ENCODE data around the gene CDKN2B. TPM values are rescaled to one million over a fixed set of nuclear protein-coding genes. Genes with fewer than 3 reads are reported as not detected.

The CDKN2B gene
- total RNA-seq, 2 donors from 2014 or later: 4.5 to 11.4 TPM

DNA sequence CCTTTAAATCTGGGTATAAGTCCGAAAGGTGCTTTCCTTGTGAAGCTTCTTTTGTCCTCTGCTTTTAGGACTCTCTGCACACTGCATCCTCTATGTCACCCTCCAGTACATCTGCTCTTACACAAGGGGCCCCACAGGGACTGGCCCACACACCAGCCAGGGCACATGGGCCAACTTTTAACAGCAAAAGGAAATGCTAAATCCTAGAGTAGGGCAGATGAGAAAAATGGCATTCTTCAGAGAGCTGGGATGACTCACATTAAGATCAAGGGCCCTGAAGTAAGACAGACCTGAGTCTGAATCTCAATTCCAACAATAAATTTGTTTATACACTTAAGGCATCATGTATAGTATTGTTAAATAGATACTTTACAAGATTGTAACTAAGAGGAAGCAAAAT is 40.3 kb upstream of the CDKN2B start:
- Histone ChIP-seq H3K4me3 (ENCODE audit: low read length) (no peak overlapping the region), H3K27ac (ENCODE audit: low read depth, low read length) (no peak overlapping the region), H3K9me3 (ENCODE audit: control insufficient read depth, low read length) (no peaks in the 10 kb centered on the region), H3K9ac (ENCODE audit: extremely low read depth, low read length, poor library complexity, severe bottlenecking) (no peak overlapping the region), H3K27me3 (ENCODE audit: control insufficient read depth, insufficient read depth, low read length, poor library complexity, severe bottlenecking) (no peaks in the 10 kb centered on the region), H3K4me1 (ENCODE audit: control insufficient read depth, insufficient read depth, low read length) (peaks cover 2% of the 10 kb centered on the region), H3K36me3 (ENCODE audit: control insufficient read depth, insufficient read depth, low read length) (no peaks in the 10 kb centered on the region)
- H3K27me3 Mint-ChIP-seq (ENCODE audit: insufficient read depth): peaks cover 5% of the 10 kb centered on the region
- H3K36me3 Mint-ChIP-seq (ENCODE audit: low read depth): no peaks in the 10 kb centered on the region
- no peak overlapping the region for H3K27ac Mint-ChIP-seq
- no peaks in the 10 kb centered on the region for H3K9me3 Mint-ChIP-seq
- H3K4me1 Mint-ChIP-seq: peaks cover 22% of the 10 kb centered on the region
- no peak for DNase-seq
- no peak overlapping the region for H3K4me3 Mint-ChIP-seq
- WGBS, 2 experiments (ENCODE audit: insufficient coverage in 1 of 2, insufficient read length in 1 of 2): 91 to 100% methylated on average over 1 of the region's 1 CpG
- TF ChIP-seq, protein P1, sequence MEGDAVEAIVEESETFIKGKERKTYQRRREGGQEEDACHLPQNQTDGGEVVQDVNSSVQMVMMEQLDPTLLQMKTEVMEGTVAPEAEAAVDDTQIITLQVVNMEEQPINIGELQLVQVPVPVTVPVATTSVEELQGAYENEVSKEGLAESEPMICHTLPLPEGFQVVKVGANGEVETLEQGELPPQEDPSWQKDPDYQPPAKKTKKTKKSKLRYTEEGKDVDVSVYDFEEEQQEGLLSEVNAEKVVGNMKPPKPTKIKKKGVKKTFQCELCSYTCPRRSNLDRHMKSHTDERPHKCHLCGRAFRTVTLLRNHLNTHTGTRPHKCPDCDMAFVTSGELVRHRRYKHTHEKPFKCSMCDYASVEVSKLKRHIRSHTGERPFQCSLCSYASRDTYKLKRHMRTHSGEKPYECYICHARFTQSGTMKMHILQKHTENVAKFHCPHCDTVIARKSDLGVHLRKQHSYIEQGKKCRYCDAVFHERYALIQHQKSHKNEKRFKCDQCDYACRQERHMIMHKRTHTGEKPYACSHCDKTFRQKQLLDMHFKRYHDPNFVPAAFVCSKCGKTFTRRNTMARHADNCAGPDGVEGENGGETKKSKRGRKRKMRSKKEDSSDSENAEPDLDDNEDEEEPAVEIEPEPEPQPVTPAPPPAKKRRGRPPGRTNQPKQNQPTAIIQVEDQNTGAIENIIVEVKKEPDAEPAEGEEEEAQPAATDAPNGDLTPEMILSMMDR (conservative IDR thresholded peaks at IDR 0.05): no peak

GRCh38 chr9:22047596-22047995 is 38.5 kb upstream of the CDKN2B start:
- Histone ChIP-seq H3K4me3 (ENCODE audit: low read length) (no peak overlapping the region), H3K27me3 (ENCODE audit: control insufficient read depth, insufficient read depth, low read length, poor library complexity, severe bottlenecking) (no peaks in the 10 kb centered on the region), H3K9ac (ENCODE audit: extremely low read depth, low read length, poor library complexity, severe bottlenecking) (no peak overlapping the region), H3K27ac (ENCODE audit: low read depth, low read length) (no peak overlapping the region), H3K9me3 (ENCODE audit: control insufficient read depth, low read length) (no peaks in the 10 kb centered on the region), H3K36me3 (ENCODE audit: control insufficient read depth, insufficient read depth, low read length) (no peaks in the 10 kb centered on the region), H3K4me1 (ENCODE audit: control insufficient read depth, insufficient read depth, low read length) (no peaks in the 10 kb centered on the region)
- no peak for DNase-seq
- H3K9me3 Mint-ChIP-seq: no peaks in the 10 kb centered on the region
- TF ChIP-seq, protein P1 (conservative IDR thresholded peaks at IDR 0.05): no peak
- no peak overlapping the region for H3K27ac Mint-ChIP-seq
- peaks cover 5% of the 10 kb centered on the region for H3K27me3 Mint-ChIP-seq (ENCODE audit: insufficient read depth)
- no peaks in the 10 kb centered on the region for H3K36me3 Mint-ChIP-seq (ENCODE audit: low read depth)
- peaks cover 16% of the 10 kb centered on the region for H3K4me1 Mint-ChIP-seq
- WGBS, 2 experiments (ENCODE audit: insufficient coverage in 1 of 2, insufficient read length in 1 of 2): 93 to 94% methylated on average over 2 of the region's 2 CpGs
- no peak overlapping the region for H3K4me3 Mint-ChIP-seq

DNA sequence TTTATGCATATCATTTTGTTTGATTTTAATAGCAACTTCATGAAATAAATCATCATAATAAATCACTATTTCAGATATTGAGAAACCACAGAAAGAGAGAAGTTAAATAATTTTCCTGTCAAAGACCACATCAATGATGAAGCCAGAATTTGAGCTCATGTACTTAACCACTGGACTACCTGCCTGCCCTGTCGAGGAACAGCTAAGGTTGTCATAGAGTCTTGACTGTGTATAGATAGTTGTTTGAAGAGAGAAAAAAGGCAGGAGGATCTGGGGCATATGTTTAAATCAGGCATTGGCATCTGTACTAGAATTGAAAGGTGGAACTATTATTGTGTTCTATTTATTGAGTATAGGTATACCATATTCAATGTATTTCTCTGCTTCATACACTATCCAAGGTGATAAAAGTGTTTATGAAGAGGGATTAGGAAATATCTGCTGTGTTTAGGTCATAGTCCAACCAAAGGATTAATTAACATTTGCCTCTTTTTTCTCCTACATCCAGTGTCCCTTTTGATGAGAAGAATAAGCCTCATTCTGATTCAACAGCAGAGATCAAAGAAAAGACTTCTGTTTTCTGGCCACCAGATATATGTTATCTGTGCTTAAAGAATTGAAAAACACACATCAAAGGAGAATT is 37.3 kb upstream of the CDKN2B start:
- DNase-seq: no peak
- Histone ChIP-seq H3K4me1 (ENCODE audit: control insufficient read depth, insufficient read depth, low read length) (no peaks in the 10 kb centered on the region), H3K9me3 (ENCODE audit: control insufficient read depth, low read length) (no peaks in the 10 kb centered on the region), H3K27me3 (ENCODE audit: control insufficient read depth, insufficient read depth, low read length, poor library complexity, severe bottlenecking) (no peaks in the 10 kb centered on the region), H3K36me3 (ENCODE audit: control insufficient read depth, insufficient read depth, low read length) (no peaks in the 10 kb centered on the region), H3K27ac (ENCODE audit: low read depth, low read length) (no peak overlapping the region), H3K4me3 (ENCODE audit: low read length) (no peak overlapping the region), H3K9ac (ENCODE audit: extremely low read depth, low read length, poor library complexity, severe bottlenecking) (no peak overlapping the region)
- WGBS, 2 experiments (ENCODE audit: insufficient coverage in 1 of 2, insufficient read length in 1 of 2): 88 to 89% methylated on average over 1 of the region's 1 CpG
- Mint-ChIP-seq H3K4me1 (peaks cover 10% of the 10 kb centered on the region), H3K27ac (no peak overlapping the region), H3K27me3 (ENCODE audit: insufficient read depth) (peaks cover 5% of the 10 kb centered on the region), H3K9me3 (no peaks in the 10 kb centered on the region), H3K36me3 (ENCODE audit: low read depth) (no peaks in the 10 kb centered on the region), H3K4me3 (no peak overlapping the region)
- TF ChIP-seq, protein P1 (conservative IDR thresholded peaks at IDR 0.05): no peak

All from endodermal cell (in vitro differentiated cells).